ENCODE measurements around the gene SPTB. TPM values are rescaled to one million over a fixed set of nuclear protein-coding genes. Genes with fewer than 3 reads are reported as not detected.

The SPTB gene
- total RNA-seq, 1 donor from 2014 or later, result 0.98 TPM

DNA sequence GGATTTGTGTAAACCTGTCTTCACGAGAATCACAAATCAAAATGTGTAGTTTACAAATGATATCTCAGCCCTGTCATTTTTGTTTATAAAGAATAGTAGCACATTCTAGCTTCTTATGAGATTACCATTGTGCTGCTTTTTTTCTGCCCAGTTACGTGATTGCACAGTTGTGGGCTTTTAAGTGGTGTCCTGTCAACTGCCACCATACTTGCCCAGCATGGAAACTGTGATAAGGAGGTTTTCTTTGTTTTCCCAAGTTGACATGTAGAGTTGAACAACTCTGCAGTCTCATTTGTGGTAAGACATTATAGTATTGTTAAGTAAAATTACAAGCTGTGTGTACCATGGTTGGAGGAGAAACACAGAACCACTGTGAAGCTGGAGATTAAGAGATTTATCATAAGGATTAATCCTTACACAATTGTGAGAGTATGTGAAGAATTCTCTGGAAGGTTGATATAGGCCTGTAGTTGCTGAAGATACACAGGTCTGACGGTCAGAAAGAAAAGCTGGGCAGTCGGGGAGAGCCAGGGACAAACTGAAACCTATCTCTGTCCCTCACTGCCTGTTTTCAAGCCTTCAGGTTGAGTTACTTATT, 46.8 kb upstream of the SPTB start:
- no peak for DNase-seq (ENCODE audit: extremely low spot score in 2 of 2)
- Histone ChIP-seq H3K4me1 (no peaks in the 10 kb centered on the region), H3K27ac (no peak overlapping the region), H3K27me3 (no peaks in the 10 kb centered on the region), H3K4me3 (no peak overlapping the region), H3K9me3 (no peaks in the 10 kb centered on the region), H3K36me3 (peaks cover 0 to 25% of the 10 kb centered on the region in 2 donors)
- intact Hi-C loops (cut with DNase I), result no loop called here
- TF ChIP-seq POLR2A (IDR thresholded peaks at IDR 0.05), result no peak
- TF ChIP-seq, protein P1, sequence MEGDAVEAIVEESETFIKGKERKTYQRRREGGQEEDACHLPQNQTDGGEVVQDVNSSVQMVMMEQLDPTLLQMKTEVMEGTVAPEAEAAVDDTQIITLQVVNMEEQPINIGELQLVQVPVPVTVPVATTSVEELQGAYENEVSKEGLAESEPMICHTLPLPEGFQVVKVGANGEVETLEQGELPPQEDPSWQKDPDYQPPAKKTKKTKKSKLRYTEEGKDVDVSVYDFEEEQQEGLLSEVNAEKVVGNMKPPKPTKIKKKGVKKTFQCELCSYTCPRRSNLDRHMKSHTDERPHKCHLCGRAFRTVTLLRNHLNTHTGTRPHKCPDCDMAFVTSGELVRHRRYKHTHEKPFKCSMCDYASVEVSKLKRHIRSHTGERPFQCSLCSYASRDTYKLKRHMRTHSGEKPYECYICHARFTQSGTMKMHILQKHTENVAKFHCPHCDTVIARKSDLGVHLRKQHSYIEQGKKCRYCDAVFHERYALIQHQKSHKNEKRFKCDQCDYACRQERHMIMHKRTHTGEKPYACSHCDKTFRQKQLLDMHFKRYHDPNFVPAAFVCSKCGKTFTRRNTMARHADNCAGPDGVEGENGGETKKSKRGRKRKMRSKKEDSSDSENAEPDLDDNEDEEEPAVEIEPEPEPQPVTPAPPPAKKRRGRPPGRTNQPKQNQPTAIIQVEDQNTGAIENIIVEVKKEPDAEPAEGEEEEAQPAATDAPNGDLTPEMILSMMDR (IDR thresholded peaks at IDR 0.05), result no peak
- TF ChIP-seq POLR2AphosphoS5 (IDR thresholded peaks at IDR 0.05; ENCODE audit: insufficient read depth in 1 of 2, low read depth in 1 of 2), result no peak

DNA sequence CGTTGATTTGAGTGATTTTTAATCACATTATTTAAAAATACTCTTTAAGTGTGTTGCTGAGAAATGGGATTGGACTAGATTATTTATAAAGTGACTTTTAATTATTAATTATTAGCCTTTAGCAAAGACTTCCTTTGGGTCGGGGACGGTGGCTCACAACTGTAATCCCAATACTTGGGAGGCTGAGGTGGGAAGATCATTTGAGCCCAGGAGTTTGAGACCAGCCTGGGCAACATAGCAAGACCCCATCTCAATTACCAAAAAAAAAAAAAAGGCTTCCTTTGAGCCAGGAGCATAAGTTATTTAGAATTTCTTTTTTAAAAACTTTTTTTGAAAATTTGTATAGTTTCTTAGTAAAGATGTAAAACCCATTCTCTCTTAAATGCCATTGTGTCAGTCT, 43.3 kb upstream of the SPTB start:
- intact Hi-C loops (cut with DNase I), result no loop called here
- TF ChIP-seq, protein P1 (IDR thresholded peaks at IDR 0.05), result no peak
- TF ChIP-seq POLR2A (IDR thresholded peaks at IDR 0.05) (no peak), POLR2AphosphoS5 (IDR thresholded peaks at IDR 0.05; ENCODE audit: insufficient read depth in 1 of 2, low read depth in 1 of 2) (no peak)
- Histone ChIP-seq H3K4me1 (peaks cover 13% of the 10 kb centered on the region), H3K36me3 (peaks cover 0 to 25% of the 10 kb centered on the region in 2 donors), H3K9me3 (no peaks in the 10 kb centered on the region), H3K27ac (no peak overlapping the region), H3K4me3 (no peak overlapping the region), H3K27me3 (no peaks in the 10 kb centered on the region)
- DNase-seq (ENCODE audit: extremely low spot score in 2 of 2), result no peak

DNA sequence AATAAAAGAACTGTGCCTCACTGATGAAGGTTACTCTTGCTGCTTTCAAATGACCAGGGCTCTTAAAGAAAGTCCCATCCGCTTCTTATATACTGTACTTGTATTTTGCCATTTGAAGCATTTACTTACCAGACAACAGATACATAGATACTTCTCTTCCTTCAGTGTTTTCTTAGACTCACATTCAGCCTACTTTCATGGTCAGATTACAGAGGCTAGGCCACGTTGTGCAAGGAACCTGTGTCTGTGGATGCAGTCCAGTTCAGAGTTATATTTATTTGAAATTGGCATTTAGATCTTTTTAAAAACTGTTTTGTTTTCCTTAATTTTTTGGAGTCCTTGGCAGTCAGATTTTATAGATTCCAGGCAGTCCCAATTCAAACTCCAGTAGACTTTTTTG, 40.8 kb upstream of the SPTB start:
- Histone ChIP-seq H3K4me3 (no peak overlapping the region), H3K27me3 (no peaks in the 10 kb centered on the region), H3K27ac (no peak overlapping the region), H3K4me1 (peaks cover 34% of the 10 kb centered on the region), H3K9me3 (no peaks in the 10 kb centered on the region), H3K36me3 (peaks cover 0 to 16% of the 10 kb centered on the region in 2 donors)
- DNase-seq (ENCODE audit: extremely low spot score in 2 of 2), result no peak
- TF ChIP-seq POLR2AphosphoS5 (IDR thresholded peaks at IDR 0.05; ENCODE audit: insufficient read depth in 1 of 2, low read depth in 1 of 2) (no peak), POLR2A (IDR thresholded peaks at IDR 0.05) (no peak)
- TF ChIP-seq, protein P1 (IDR thresholded peaks at IDR 0.05), result no peak
- intact Hi-C loops (cut with DNase I), result no loop called here

GRCh38 chr14:64919618-64920017, 39.9 kb upstream of the SPTB start:
- no peak overlapping the region for H3K4me3 ChIP-seq
- no peaks in the 10 kb centered on the region for H3K9me3 ChIP-seq
- DNase-seq (ENCODE audit: extremely low spot score in 2 of 2), result no peak
- intact Hi-C loops (cut with DNase I), result no loop called here
- H3K27me3 ChIP-seq, result no peaks in the 10 kb centered on the region
- no peak overlapping the region for H3K27ac ChIP-seq
- H3K4me1 ChIP-seq, result peaks cover 41% of the 10 kb centered on the region
- TF ChIP-seq, protein P1 (IDR thresholded peaks at IDR 0.05), result no peak
- TF ChIP-seq POLR2A (IDR thresholded peaks at IDR 0.05) (no peak), POLR2AphosphoS5 (IDR thresholded peaks at IDR 0.05; ENCODE audit: insufficient read depth in 1 of 2, low read depth in 1 of 2) (no peak)
- peaks cover 0 to 9% of the 10 kb centered on the region in 2 donors for H3K36me3 ChIP-seq

DNA sequence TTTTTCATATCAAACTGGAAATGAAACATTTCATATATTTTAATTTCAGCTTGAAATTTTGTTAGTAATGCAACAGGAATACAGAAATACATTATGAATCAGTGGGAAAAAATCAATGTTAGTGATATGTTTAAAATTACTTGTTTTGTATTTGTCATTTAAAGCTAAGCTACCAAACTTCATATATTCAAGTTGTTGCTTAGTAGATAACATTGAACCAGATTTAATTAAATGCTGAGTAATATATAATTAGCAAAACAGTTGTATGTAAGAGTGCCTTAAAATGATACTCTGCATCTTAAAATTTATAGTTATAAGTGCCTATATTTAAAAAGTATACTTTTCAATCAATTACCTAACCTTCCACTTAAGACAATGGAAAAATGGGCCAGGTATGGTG, 39.5 kb upstream of the SPTB start:
- Histone ChIP-seq H3K4me1 (peaks cover 41% of the 10 kb centered on the region), H3K9me3 (no peaks in the 10 kb centered on the region), H3K27me3 (no peaks in the 10 kb centered on the region), H3K4me3 (no peak overlapping the region), H3K27ac (no peak overlapping the region), H3K36me3 (peaks cover 0 to 5% of the 10 kb centered on the region in 2 donors)
- intact Hi-C loops (cut with DNase I), result no loop called here
- no peak for DNase-seq (ENCODE audit: extremely low spot score in 2 of 2)
- TF ChIP-seq POLR2AphosphoS5 (IDR thresholded peaks at IDR 0.05; ENCODE audit: insufficient read depth in 1 of 2, low read depth in 1 of 2), result no peak
- TF ChIP-seq, protein P1 (IDR thresholded peaks at IDR 0.05), result no peak
- no peak for TF ChIP-seq POLR2A (IDR thresholded peaks at IDR 0.05)
